K562 (cell line): Measurements from ENCODE around the gene SLC25A10. TPM values are rescaled to one million over a fixed set of nuclear protein-coding genes. Genes with fewer than 3 reads are reported as not detected.
A peak's percentile ranks its signal among the peaks of the same experiment; 100 is the strongest.

Experiments used
- BDP1 ChIP-seq: IDR thresholded peaks from 3 replicates; pipeline ENCODE4 v1.6.1; 2011; ENCODE audit not compliant: insufficient read length, insufficient read depth
- CHCHD3 ChIP-seq: fragments of 250-450 bp; sonication (Bioruptor Pico); IDR thresholded peaks from 2 replicates; pipeline ENCODE4 v2.1.2; 2022; ENCODE audit warnings: mild to moderate bottlenecking
- CREM ChIP-seq: IDR thresholded peaks from 2 replicates; pipeline ENCODE4 v1.6.1; 2014; ENCODE audit warnings: antibody characterized with exemption, low read depth
- CTBP1 ChIP-seq: fragments of 450-650 bp; IDR thresholded peaks from 2 replicates; pipeline ENCODE4 v1.6.1; 2016; ENCODE audit warnings: borderline replicate concordance
- E2F3 ChIP-seq: fragments of 250-450 bp; sonication (Bioruptor Pico); IDR thresholded peaks from 2 replicates; pipeline ENCODE4 v1.4.0; 2020; ENCODE audit warnings: mild to moderate bottlenecking
- HOXB6 ChIP-seq: fragments of 250-450 bp; sonication (Bioruptor Pico); IDR thresholded peaks from 2 replicates; pipeline ENCODE4 v1.5.1; 2022; ENCODE audit warnings: mild to moderate bottlenecking, borderline replicate concordance
- MEF2D ChIP-seq: conservative IDR thresholded peaks from 2 replicates; pipeline ENCODE4 v1.6.1; 2016; ENCODE audit warnings: low read depth, missing genetic modification characterization, missing compliant biosample characterization
- NRF1 ChIP-seq, 2 experiments: fragments of 450-650 bp; IDR thresholded peaks in 1 of 2; conservative IDR thresholded peaks in 1 of 2; 2 replicates each; pipeline ENCODE4 v1.6.1; 2014; ENCODE audit warnings: mild to moderate bottlenecking in 2 of 2
- PHF8 ChIP-seq: fragments of 200-600 bp; sonication (generic); IDR thresholded peaks from 2 replicates; pipeline ENCODE4 v1.6.1; 2012; ENCODE audit warnings: mixed run types, mild to moderate bottlenecking, inconsistent platforms, low read length, moderate library complexity, borderline replicate concordance
- POLR2A ChIP-seq: fragments of 450-650 bp; conservative IDR thresholded peaks from 2 replicates; pipeline ENCODE4 v1.6.1; 2016
- SMAD2 ChIP-seq: fragments of 150-350 bp; IDR thresholded peaks from 2 replicates; pipeline ENCODE4 v1.6.1; 2014; ENCODE audit warnings: low read depth, mild to moderate bottlenecking, low read length
- SRF ChIP-seq, 2 experiments: fragments of 250-450, 450-650 bp in 1 of 2; sonication (Bioruptor Pico) in 1 of 2; sonication (generic) in 1 of 2; formaldehyde crosslinking; IDR thresholded peaks; 2 replicates each; pipeline versions ENCODE4 v1.5.0 to v1.5.1; 2020 to 2022; ENCODE audit warnings: mild to moderate bottlenecking in 1 of 2, missing genetic modification reagents in 1 of 2
- ZNF263 ChIP-seq: sonication (generic); formaldehyde crosslinking; IDR thresholded peaks from 2 replicates; pipeline ENCODE4 v1.8.0; 2022; ENCODE audit warnings: mild to moderate bottlenecking, missing genetic modification reagents, borderline replicate concordance
- ZNF445 ChIP-seq: fragments of 250-450 bp; sonication (Bioruptor Pico); IDR thresholded peaks from 2 replicates; pipeline ENCODE4 v1.4.0; 2020; ENCODE audit warnings: low read depth, mild to moderate bottlenecking, moderate library complexity
- ZNF77 ChIP-seq: fragments of 250-450 bp; sonication (Bioruptor Pico); IDR thresholded peaks from 2 replicates; pipeline ENCODE4 v1.5.0; 2020
- polyA plus RNA-seq, 8 experiments: library from polyadenylated mRNA; depleted of rRNA in 4 of 8; stranded (reverse) in 5 of 8; unstranded in 3 of 8; fragments of >200 nt; fragmentation: Nextera tagmentation in 2 of 8; fragmentation: Illumina TruSeq in 1 of 8; extraction: Ambion mirVana in 2 of 8; extraction: Trizol in 1 of 8; gene quantifications; 2 replicates each; pipeline versions ENCODE4 v1.2.1 to v1.2.3, GENCODE V29; 2011 to 2014; ENCODE audit warnings: inconsistent platforms in 1 of 8, missing spikeins in 1 of 8
- total RNA-seq, 7 experiments: library from RNA; depleted of rRNA in 6 of 7; stranded (reverse); fragments of >200 nt in 6 of 7; fragmentation: Illumina TruSeq in 2 of 7; extraction: Trizol in 2 of 7; gene quantifications; 2 replicates each; pipeline versions ENCODE4 v1.2.1 to v1.2.3, GENCODE V29; 2011 to 2021; ENCODE audit warnings: low replicate concordance in 1 of 7
- TF ChIP-seq, protein P1 (sequence below): sonication (generic); formaldehyde crosslinking; IDR thresholded peaks from 2 replicates; pipeline ENCODE4 v1.8.1; 2023; ENCODE audit warnings: mild to moderate bottlenecking, missing genetic modification reagents
- TF ChIP-seq, protein P2 (sequence below): fragments of 450-650 bp; formaldehyde crosslinking; IDR thresholded peaks from 2 replicates; pipeline ENCODE4 v1.4.0; 2020; ENCODE audit warnings: mild to moderate bottlenecking, moderate library complexity
- TF ChIP-seq, protein P3 (sequence below): fragments of 250-450 bp; sonication (Bioruptor Pico); IDR thresholded peaks from 2 replicates; pipeline ENCODE4 v1.5.0; 2021; ENCODE audit warnings: mild to moderate bottlenecking, borderline replicate concordance
- TF ChIP-seq, protein P4 (sequence below): fragments of 250-450 bp; sonication (Bioruptor Pico); IDR thresholded peaks from 2 replicates; pipeline ENCODE4 v1.5.0; 2022; ENCODE audit warnings: mild to moderate bottlenecking

SLC25A10 gene
- total and polyA plus RNA-seq, 9 of the 15 experiments (the other 6 are each of a cell fraction or from before 2014, with no cell fraction given) = 0.10 to 85.6 (median 34.3) TPM

DNA sequence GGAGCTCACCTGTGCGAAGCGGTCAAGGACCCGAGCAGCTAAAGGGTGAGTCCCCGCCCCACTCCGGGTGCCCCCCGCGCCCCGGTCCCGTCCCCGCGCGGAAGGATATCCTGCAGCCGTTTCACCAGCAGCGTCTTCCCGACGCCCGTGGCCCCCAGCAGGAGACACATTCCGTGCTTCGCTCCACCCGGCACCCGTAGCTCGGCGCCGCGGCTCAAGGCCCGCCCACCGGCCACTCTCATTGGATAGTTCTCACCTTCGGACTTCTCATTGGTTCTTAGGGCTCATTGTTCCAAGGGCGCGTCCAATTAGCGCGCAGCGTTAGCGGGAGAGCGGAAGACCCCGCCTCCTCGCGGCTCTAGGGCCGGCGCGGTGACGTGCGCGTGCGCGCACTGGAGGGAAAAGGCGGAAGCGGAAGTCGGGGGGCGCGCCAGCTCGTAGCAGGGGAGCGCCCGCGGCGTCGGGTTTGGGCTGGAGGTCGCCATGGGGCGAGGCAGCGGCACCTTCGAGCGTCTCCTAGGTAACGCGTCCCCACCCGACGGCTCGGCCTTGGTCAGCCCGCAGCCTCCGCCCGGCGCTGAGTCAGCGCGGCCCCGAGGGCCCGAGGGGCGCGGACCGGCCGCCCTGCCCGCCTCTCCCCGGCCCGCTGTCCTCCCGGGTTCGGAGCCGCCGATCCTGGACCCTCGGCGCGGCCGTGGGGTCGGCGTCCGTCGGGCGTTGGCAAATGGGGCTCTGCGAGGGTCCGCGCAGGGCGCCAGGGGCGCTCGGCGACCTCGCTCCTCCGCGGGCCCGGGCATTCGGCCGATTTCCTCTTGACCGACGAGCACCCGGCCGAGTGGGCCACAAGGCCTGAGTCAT is 28.3 kb upstream of the SLC25A10 start, which contains the start of the genes ARL16 and HGS (continued):
- TF ChIP-seq ZNF445 (CRISPR knock-in tag) = no peak
- TF ChIP-seq ZNF77 (CRISPR knock-in tag) = no peak
- peak; percentile 76 for TF ChIP-seq CREM
- TF ChIP-seq CHCHD3 (CRISPR knock-in tag) = no peak
- TF ChIP-seq SRF (CRISPR knock-in tag; IDR thresholded peaks at IDR 0.05) = peak in 1 of 2 experiments; percentile 54; a peak in 1 of 4 replicates
- TF ChIP-seq SMAD2 = no peak
- TF ChIP-seq HOXB6 = no peak
- TF ChIP-seq, protein P1, sequence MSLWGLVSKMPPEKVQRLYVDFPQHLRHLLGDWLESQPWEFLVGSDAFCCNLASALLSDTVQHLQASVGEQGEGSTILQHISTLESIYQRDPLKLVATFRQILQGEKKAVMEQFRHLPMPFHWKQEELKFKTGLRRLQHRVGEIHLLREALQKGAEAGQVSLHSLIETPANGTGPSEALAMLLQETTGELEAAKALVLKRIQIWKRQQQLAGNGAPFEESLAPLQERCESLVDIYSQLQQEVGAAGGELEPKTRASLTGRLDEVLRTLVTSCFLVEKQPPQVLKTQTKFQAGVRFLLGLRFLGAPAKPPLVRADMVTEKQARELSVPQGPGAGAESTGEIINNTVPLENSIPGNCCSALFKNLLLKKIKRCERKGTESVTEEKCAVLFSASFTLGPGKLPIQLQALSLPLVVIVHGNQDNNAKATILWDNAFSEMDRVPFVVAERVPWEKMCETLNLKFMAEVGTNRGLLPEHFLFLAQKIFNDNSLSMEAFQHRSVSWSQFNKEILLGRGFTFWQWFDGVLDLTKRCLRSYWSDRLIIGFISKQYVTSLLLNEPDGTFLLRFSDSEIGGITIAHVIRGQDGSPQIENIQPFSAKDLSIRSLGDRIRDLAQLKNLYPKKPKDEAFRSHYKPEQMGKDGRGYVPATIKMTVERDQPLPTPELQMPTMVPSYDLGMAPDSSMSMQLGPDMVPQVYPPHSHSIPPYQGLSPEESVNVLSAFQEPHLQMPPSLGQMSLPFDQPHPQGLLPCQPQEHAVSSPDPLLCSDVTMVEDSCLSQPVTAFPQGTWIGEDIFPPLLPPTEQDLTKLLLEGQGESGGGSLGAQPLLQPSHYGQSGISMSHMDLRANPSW (CRISPR knock-in tag) = no peak
- peak; percentile 77; the same call in 1 of the 2 replicates for TF ChIP-seq PHF8
- no peak for TF ChIP-seq MEF2D
- TF ChIP-seq NRF1 (conservative IDR thresholded peaks at IDR 0.05 in 1 of 2, IDR thresholded peaks at IDR 0.05 in 1 of 2) = peak; percentile 97 to 98
- TF ChIP-seq, protein P2, sequence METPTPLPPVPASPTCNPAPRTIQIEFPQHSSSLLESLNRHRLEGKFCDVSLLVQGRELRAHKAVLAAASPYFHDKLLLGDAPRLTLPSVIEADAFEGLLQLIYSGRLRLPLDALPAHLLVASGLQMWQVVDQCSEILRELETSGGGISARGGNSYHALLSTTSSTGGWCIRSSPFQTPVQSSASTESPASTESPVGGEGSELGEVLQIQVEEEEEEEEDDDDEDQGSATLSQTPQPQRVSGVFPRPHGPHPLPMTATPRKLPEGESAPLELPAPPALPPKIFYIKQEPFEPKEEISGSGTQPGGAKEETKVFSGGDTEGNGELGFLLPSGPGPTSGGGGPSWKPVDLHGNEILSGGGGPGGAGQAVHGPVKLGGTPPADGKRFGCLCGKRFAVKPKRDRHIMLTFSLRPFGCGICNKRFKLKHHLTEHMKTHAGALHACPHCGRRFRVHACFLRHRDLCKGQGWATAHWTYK (CRISPR knock-in tag) = 0 out of 2 replicates have a peak, but pooled peaks have one; percentile 35
- peak; percentile 59 for TF ChIP-seq POLR2A
- peak; percentile 72 for TF ChIP-seq CTBP1
- peak; percentile 25; the same call in 1 of the 2 replicates for TF ChIP-seq ZNF263 (CRISPR knock-in tag)
- TF ChIP-seq, protein P3, sequence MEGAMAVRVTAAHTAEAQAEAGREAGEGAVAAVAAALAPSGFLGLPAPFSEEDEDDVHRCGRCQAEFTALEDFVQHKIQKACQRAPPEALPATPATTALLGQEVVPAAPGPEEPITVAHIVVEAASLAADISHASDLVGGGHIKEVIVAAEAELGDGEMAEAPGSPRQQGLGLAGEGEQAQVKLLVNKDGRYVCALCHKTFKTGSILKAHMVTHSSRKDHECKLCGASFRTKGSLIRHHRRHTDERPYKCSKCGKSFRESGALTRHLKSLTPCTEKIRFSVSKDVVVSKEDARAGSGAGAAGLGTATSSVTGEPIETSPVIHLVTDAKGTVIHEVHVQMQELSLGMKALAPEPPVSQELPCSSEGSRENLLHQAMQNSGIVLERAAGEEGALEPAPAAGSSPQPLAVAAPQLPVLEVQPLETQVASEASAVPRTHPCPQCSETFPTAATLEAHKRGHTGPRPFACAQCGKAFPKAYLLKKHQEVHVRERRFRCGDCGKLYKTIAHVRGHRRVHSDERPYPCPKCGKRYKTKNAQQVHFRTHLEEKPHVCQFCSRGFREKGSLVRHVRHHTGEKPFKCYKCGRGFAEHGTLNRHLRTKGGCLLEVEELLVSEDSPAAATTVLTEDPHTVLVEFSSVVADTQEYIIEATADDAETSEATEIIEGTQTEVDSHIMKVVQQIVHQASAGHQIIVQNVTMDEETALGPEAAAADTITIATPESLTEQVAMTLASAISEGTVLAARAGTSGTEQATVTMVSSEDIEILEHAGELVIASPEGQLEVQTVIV (CRISPR knock-in tag) = no peak
- no peak for TF ChIP-seq E2F3
- TF ChIP-seq BDP1 = no peak
- TF ChIP-seq, protein P4, sequence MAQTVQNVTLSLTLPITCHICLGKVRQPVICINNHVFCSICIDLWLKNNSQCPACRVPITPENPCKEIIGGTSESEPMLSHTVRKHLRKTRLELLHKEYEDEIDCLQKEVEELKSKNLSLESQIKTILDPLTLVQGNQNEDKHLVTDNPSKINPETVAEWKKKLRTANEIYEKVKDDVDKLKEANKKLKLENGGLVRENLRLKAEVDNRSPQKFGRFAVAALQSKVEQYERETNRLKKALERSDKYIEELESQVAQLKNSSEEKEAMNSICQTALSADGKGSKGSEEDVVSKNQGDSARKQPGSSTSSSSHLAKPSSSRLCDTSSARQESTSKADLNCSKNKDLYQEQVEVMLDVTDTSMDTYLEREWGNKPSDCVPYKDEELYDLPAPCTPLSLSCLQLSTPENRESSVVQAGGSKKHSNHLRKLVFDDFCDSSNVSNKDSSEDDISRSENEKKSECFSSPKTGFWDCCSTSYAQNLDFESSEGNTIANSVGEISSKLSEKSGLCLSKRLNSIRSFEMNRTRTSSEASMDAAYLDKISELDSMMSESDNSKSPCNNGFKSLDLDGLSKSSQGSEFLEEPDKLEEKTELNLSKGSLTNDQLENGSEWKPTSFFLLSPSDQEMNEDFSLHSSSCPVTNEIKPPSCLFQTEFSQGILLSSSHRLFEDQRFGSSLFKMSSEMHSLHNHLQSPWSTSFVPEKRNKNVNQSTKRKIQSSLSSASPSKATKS = no peak
